Measurements from ENCODE around the gene ARID3A. TPM values are rescaled to one million over a fixed set of nuclear protein-coding genes. Genes with fewer than 3 reads are reported as not detected.
"Not testable (repeated sequence)": the region's sequence is repeated elsewhere in the genome, so short reads cannot be mapped to it uniquely, and the experiment has no call there.

The ARID3A gene
- total RNA-seq, 1 donor from 2014 or later, result 5.7 TPM

GRCh38 chr19:954672-955494 lies 29.0 kb downstream of the ARID3A start:
- ATAC-seq (no peak), DNase-seq (no peak)
- intact Hi-C loops (cut with micrococcal nuclease), result no loop called here

GRCh38 chr19:955803-956765 lies 30.2 kb downstream of the ARID3A start:
- ATAC-seq (no peak), DNase-seq (no peak)
- intact Hi-C loops (cut with micrococcal nuclease), result no loop called here

DNA sequence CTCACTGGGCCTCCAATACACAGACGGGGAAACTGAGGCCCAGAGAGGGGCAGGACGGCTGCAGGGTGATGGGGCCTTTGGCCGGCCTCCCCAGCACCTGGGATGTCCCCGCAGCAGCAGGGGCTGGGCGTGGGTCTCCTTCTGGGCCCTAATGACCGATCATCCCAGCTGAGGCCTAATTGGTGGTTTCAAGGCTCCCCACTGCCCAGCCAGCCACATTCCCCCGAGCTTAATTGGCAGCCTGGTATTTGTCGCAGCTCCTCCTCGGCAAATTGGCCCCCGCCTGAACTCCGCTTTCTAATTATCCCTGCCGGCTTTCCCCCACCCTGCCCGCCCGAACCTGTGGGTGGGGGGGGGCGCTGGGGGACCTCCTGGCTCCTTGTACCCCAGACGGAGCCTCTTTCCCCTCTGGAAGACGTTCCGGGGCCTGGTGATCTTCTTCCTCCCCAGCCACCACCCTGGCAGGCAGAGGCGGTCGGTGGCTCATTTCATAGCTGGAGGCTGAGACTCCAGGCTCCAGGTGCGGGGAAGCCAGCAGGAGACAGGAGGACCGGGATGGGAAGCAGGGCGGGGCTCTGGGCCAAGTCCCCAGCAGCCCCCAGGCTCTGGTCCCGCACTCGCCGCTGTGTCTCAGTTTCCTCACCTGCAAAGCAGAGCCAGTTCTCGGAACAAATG lies 31.1 kb downstream of the ARID3A start:
- intact Hi-C loops (cut with micrococcal nuclease), result no loop called here

GRCh38 chr19:957578-957977 lies 31.7 kb downstream of the ARID3A start:
- DNase-seq; intact Hi-C loops (cut with micrococcal nuclease); ATAC-seq: not testable (repeated sequence)

More for the DNA sequence above, 31.1 kb downstream of the ARID3A start:
- DNase-seq (no peak), ATAC-seq (no peak)

- intact Hi-C loops (cut with micrococcal nuclease), result no loop called here
- DNase-seq (no peak), ATAC-seq (no peak)
Measured at GRCh38 chr19:958967-959855, 33.4 kb downstream of the ARID3A start.

GRCh38 chr19:960020-960419 lies 34.2 kb downstream of the ARID3A start:
- no peak for ATAC-seq
- DNase-seq, result no peak
- intact Hi-C loops (cut with micrococcal nuclease), result no loop called here

DNA sequence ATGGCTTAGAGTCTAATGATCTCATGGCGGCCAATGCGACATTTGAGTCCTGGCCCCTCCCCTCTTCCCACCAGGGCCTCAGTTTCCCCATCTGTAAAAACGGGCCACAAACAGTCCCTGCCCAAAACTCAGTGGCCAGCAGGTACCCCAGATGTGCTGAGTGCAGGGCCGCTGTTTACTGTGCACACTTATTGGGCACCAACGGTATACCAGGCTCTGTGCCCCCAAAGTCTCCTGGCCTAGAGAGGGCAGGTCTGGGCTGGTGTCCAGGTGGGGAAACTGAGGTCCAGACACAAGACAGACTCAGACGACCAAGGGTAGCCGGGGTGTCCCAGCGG lies 34.7 kb downstream of the ARID3A start:
- no peak for ATAC-seq
- DNase-seq, result no peak
- intact Hi-C loops (cut with micrococcal nuclease), result no loop called here

- intact Hi-C loops (cut with micrococcal nuclease), result no loop called here
- DNase-seq (no peak), ATAC-seq (peak; percentile 25)
Measured at GRCh38 chr19:961866-962620, 36.2 kb downstream of the ARID3A start.

GRCh38 chr19:962683-963400 lies 37.0 kb downstream of the ARID3A start:
- DNase-seq (no peak), ATAC-seq (no peak)
- intact Hi-C loops (cut with micrococcal nuclease), result no loop called here

- no peak for ATAC-seq
- intact Hi-C loops (cut with micrococcal nuclease), result no loop called here
- no peak for DNase-seq
Measured at GRCh38 chr19:963486-963951, 37.7 kb downstream of the ARID3A start.

DNA sequence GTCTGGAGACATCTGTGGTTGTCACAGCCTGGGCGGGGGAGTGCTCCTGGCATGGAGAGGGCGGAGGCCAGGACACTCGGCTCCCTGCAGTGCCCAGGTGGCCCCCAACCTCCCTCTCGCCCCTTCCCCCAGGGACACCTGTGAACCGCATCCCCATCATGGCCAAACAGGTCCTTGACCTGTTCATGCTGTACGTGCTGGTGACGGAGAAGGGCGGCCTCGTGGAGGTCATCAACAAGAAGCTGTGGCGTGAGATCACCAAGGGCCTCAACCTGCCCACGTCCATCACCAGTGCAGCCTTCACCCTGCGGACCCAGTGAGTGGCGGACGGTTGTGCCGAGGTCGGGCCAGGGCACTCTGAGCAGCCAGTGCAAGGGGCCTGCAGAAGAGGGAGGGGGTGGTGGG lies 38.3 kb downstream of the ARID3A start:
- intact Hi-C loops (cut with micrococcal nuclease), result no loop called here
- no peak for ATAC-seq
- DNase-seq, result no peak

DNA sequence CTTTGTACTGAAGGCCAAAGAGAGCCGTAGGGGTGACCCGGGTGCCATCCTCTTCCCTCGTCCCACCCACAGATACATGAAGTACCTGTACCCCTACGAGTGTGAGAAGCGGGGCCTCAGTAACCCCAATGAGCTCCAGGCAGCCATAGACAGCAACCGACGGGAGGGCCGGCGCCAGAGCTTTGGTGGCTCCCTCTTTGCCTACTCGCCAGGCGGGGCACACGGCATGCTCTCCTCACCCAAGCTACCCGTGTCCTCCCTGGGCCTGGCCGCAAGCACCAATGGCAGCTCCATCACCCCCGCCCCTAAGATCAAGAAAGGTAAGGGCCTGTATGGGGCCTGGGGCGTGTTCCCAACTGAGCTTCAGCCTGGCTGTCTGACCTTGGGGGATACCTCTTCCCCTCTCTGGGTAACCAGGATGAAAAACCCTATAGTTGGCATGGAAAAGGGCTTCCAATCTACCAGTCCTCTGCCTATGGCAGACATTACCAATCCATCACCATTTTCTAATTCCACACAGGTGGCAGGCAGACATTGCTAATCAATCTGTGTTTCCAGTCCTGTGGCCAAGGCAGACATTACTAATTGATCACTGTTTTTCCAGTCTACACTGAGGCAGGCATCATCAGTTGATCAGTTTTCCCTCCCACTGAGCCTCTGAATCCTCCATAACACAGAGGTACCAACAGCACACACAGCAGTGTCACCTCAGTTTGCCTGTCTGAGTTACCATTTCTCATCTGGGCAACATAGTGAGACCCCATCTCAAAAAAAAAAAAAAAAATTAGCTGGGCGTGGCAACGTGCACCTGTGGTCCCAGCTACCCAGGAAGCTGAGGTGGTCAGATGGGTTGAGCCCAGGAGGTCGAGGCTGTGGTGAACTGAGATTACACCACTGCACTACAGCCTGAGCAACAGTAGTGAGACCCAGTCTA lies 39.2 kb downstream of the ARID3A start:
- intact Hi-C loops (cut with micrococcal nuclease), result no loop called here
- DNase-seq (no peak), ATAC-seq (no peak)

GRCh38 chr19:966485-967088 lies 40.8 kb downstream of the ARID3A start:
- DNase-seq (no peak), ATAC-seq (no peak)
- intact Hi-C loops (cut with micrococcal nuclease), result no loop called here

DNA sequence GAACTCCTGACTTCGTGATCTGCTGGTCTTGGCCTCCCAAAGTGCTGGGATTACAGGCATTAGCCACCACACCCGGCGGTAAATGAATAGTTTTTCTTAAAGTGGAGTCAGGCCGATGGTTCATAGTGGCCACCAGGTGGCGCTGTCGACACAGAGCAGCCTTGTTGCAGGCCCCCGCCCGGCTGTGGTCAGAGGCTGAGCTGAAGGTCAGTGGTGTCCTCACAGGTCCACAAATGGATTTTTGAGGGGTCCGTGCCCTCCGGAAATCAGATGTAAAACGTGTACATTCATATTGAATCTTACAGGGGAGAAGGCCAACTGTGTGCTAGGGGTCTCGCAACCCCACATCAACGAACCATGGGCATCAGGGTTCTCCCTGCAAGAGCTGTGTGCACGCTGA lies 44.9 kb downstream of the ARID3A start:
- intact Hi-C loops (cut with micrococcal nuclease), result no loop called here
- no peak for ATAC-seq
- no peak for DNase-seq

DNA sequence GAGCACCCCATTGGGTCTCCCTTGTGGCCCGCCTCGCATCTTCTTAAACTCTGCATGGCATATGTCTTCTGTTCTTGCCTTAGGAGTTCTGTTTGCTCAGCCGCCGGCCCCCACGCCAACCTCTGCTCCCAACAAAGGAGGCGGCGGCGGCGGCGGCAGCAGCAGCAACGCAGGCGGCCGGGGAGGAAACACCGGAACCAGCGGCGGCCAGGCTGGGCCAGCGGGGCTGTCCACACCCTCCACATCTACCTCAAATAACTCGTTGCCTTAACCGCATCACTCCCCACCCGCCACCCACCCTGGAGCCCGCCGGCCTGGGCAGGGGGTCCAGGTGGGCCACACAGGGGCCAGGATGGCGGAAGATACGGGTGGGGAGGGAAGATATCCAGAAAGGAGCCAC lies 46.0 kb downstream of the ARID3A start:
- ATAC-seq (no peak), DNase-seq (no peak)
- intact Hi-C loops (cut with micrococcal nuclease), result no loop called here

DNA sequence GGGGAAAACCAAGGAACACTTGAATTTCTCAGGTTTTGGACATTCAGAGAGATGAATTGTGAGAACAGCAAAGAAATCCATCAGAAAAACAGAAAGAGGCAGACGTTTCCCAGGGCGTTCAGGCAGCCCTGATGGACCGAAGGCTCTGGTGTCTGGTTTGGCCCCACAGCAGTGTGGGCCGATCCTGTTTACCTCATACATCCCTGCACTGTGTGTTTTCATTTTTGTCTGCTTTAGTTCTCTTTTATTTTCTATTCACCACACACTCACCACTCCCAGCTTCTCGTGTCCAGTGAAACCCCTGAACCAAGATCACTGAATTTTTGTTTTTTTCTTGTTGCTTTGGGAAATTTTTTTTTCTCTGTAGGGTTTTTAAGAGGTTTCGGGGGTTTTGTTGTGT lies 46.4 kb downstream of the ARID3A start:
- intact Hi-C loops (cut with micrococcal nuclease), result no loop called here

More for the DNA sequence above, 46.4 kb downstream of the ARID3A start:
- ATAC-seq (no peak), DNase-seq (no peak)
